AG10803 (cell line): ENCODE measurements around the gene ADCK2.
"Not testable (repeated sequence)": the region's sequence is repeated elsewhere in the genome, so short reads cannot be mapped to it uniquely, and the experiment has no call there.

ENCODE experiments used
- DNase-seq: peaks from one replicate; pipeline ENCODE4 v3.0.0; 2010; ENCODE audit warnings: low read depth
- H3K4me3 ChIP-seq: 2 replicates; pipeline ENCODE4 v1.5.1; 2011; ENCODE audit warnings: mild to moderate bottlenecking, low read length, control low read depth
- TF ChIP-seq, protein P1 (sequence below): conservative IDR thresholded peaks from 2 replicates; pipeline ENCODE4 v1.5.1; 2011; ENCODE audit warnings: mild to moderate bottlenecking, low read length, control low read depth, inconsistent platforms

ADCK2 gene

DNA sequence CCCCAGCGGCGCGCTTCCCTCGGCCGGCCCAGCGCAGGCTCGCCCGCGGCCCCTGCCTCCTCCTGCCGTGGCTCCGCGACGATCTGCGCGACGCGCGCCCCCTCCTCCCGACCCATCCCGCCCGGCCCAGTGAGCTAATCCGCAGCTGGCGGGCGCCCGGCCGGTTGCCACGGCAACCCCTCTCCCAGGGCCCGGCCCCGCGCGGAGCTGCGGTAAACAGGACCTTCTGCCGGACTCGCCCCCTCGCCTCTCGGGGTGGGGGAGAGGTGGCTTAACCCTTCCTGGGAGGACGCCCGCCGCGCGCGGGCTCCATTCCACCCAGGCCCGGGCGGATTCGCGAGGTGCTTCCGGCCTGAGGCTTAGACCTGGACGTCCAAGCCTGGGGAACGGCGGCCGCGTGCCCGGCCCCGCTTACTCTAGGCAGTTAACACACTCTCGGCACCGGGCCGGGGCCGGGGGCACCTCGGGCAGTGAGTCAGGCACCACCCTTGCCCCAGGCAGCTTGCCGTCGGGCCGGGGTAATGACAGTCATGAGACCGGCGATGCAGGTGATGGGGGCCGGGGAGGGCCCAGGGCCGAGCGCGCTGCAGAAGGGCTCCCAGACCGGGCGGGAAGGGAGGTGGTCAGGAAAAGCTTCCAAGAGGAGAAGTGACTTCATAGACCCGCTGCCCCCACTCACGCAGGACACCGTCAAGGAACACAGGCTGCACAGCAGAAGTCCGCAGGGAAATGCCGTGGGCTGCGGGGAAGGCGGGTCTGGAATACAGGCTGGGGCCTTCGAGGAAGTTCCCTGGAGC lies 31.8 kb upstream of the ADCK2 start, which contains the start of gene DENND2A:
TSS of gene DENND2A (minus strand) at position 87 of the 797 bp plus-strand sequence. CDS start 38,416 bp downstream, outside the sequence.
- TF ChIP-seq, protein P1, sequence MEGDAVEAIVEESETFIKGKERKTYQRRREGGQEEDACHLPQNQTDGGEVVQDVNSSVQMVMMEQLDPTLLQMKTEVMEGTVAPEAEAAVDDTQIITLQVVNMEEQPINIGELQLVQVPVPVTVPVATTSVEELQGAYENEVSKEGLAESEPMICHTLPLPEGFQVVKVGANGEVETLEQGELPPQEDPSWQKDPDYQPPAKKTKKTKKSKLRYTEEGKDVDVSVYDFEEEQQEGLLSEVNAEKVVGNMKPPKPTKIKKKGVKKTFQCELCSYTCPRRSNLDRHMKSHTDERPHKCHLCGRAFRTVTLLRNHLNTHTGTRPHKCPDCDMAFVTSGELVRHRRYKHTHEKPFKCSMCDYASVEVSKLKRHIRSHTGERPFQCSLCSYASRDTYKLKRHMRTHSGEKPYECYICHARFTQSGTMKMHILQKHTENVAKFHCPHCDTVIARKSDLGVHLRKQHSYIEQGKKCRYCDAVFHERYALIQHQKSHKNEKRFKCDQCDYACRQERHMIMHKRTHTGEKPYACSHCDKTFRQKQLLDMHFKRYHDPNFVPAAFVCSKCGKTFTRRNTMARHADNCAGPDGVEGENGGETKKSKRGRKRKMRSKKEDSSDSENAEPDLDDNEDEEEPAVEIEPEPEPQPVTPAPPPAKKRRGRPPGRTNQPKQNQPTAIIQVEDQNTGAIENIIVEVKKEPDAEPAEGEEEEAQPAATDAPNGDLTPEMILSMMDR: no peak
- peak within 1 kb of the TSS; percentile 55 for H3K4me3 ChIP-seq
- DNase-seq: peak; percentile 34

GRCh38 chr7:140641524-140642195 lies 31.1 kb upstream of the ADCK2 start:
- TF ChIP-seq, protein P1: no peak
- no peak for DNase-seq

DNA sequence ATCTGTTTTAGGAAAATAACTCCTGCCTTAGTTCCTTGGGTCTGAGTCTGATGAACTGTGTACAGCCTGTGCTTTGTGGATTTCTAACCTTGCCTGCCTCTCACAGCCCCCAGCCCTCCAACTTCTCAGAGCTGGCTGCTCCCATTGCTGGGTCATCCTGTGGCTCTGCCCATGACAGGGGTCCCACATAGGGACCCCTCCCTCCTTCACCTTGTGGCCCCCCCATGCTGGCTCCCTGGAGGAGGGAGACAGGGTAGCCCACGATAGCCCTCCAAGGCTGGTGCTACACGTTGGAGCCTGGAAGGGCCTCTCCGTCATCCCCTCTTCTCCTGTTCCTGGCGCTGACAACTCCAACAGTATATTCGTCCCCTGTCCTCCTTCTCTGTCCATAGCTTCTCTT lies 29.3 kb upstream of the ADCK2 start:
- no peak overlapping the region for H3K4me3 ChIP-seq
- TF ChIP-seq, protein P1: no peak
- DNase-seq: no peak

More at GRCh38 chr7:140641524-140642195, 31.1 kb upstream of the ADCK2 start:
- H3K4me3 ChIP-seq: no peak overlapping the region

- not testable (repeated sequence) for DNase-seq, H3K4me3 ChIP-seq
These were observed 28.0 kb upstream of the ADCK2 start for GRCh38 chr7:140644761-140645160.

GRCh38 chr7:140645166-140645900 lies 27.4 kb upstream of the ADCK2 start:
- no peak for DNase-seq
- H3K4me3 ChIP-seq: no peak overlapping the region

DNA sequence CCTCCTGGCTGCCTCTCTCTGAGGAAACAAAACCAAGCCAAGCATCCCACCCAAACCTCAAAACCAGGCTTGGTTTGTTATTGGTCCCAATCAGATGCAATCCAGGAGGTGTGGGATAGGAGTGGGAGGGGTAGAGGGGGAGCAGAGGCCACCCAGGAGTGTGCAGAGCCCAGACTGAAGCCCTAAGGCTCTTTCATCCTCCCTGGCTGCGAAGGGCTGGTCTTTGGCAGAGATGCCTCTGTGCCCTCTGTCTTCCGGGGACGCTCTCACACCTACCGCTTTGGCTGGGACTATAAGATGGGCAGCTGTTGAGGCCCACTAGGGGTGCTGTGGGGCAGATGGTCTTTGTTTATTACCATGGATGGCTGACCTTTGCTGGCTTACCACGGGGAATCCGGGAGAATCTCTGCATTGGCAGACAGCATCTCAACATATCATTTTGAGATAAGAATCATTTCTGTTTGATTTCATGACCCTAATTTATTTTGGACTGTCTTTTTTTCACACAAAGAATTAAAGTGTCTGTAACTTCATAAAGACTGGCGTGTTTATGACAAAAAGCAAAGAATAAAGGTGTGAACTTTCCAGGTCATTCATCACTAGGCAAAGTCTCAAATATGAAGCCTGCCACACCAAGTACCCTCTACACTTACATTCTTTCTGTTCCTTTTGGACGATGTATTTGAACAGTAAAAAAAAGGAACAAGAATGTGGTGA lies 25.7 kb upstream of the ADCK2 start:
- no peak for DNase-seq
- no peak overlapping the region for H3K4me3 ChIP-seq
- TF ChIP-seq, protein P1: peak; percentile 59

More at GRCh38 chr7:140645166-140645900, 27.4 kb upstream of the ADCK2 start:
- TF ChIP-seq, protein P1: peak; percentile 36
